Left colon (tissue), 2 donors: Measurements from ENCODE around the gene QDPR. TPM values are rescaled to one million over a fixed set of nuclear protein-coding genes. Genes with fewer than 3 reads are reported as not detected.

Source experiments
- ATAC-seq: fragments of 200-7000 bp; cut with Tn5 transposase; one replicate; pipeline ENCODE4 v1.9.1; 2020; ENCODE audit warnings: mild to moderate bottlenecking, moderate library complexity
- DNase-seq, 2 donors: peaks; one replicate each; pipeline ENCODE4 v3.0.0-alpha.2; 2020
- intact Hi-C, 2 donors: fragments of 100-400 bp; cut with DNase I in 1 of 2; cut with micrococcal nuclease in 1 of 2; formaldehyde crosslinking; loops; one replicate each; pipeline versions ENCODE4 v1.11.2 to v1.14.0; 2022; cut with DNase I, micrococcal nuclease
- total RNA-seq, 2 donors: library from RNA; stranded (reverse); fragmentation: NEBNext Ultra II Directional; extraction: Animal tissue kit (Norgen Biotek cat#: 25700); gene quantifications; one replicate each; pipeline ENCODE4 v1.2.1, GENCODE V29; 2021
- donor health status: DM: no; HTN: no; CAD: no.
- donor health status: DM: yes; HTN: yes; CAD: no.

Gene QDPR
- total RNA-seq, 2 donors from 2014 or later, result 16.9 to 23.7 TPM

GRCh38 chr4:17494258-17495190 is 17.4 kb downstream of the QDPR start:
- peak; percentile 45 for ATAC-seq
- intact Hi-C loops, result no loop called here
- no peak for DNase-seq

- no peak for DNase-seq
- intact Hi-C loops, result no loop called here
- ATAC-seq, result peak; percentile 44
Observed at GRCh38 chr4:17493619-17494018, 18.3 kb downstream of the QDPR start.

GRCh38 chr4:17492876-17493275 is 19.0 kb downstream of the QDPR start:
- ATAC-seq (no peak), DNase-seq (no peak)
- intact Hi-C loops, result no loop called here

GRCh38 chr4:17492058-17492741 is 19.7 kb downstream of the QDPR start:
- DNase-seq (peak in 1 of 2 donors; percentile 36), ATAC-seq (peak; percentile 47)
- intact Hi-C loops, result no loop called here

GRCh38 chr4:17491196-17491595 is 20.7 kb downstream of the QDPR start:
- intact Hi-C loops, result no loop called here
- DNase-seq (no peak), ATAC-seq (no peak)

GRCh38 chr4:17490575-17491059 is 21.3 kb downstream of the QDPR start:
- ATAC-seq, result peak; percentile 86
- intact Hi-C loops, result no loop called here
- DNase-seq, result peak in 1 of 2 donors; percentile 30

GRCh38 chr4:17489721-17490120 is 22.2 kb downstream of the QDPR start:
- intact Hi-C loops, result no loop called here
- no peak for DNase-seq
- ATAC-seq, result no peak

GRCh38 chr4:17489123-17489522 is 22.8 kb downstream of the QDPR start:
- intact Hi-C loops, result no loop called here
- DNase-seq (no peak), ATAC-seq (no peak)

GRCh38 chr4:17482716-17483115 is 29.2 kb downstream of the QDPR start:
- ATAC-seq (no peak), DNase-seq (no peak)
- intact Hi-C loops, result no loop called here

- DNase-seq (no peak), ATAC-seq (no peak)
- intact Hi-C loops, result no loop called here
Observed at GRCh38 chr4:17480955-17481354, 30.9 kb downstream of the QDPR start.

GRCh38 chr4:17480210-17480927 is 31.5 kb downstream of the QDPR start:
- intact Hi-C loops, result no loop called here
- ATAC-seq, result no peak
- no peak for DNase-seq

- intact Hi-C loops, result no loop called here
- ATAC-seq (no peak), DNase-seq (no peak)
Observed at GRCh38 chr4:17477774-17478472, 34.0 kb downstream of the QDPR start.

GRCh38 chr4:17476853-17477252 is 35.0 kb downstream of the QDPR start:
- ATAC-seq, result no peak
- intact Hi-C loops, result no loop called here
- no peak for DNase-seq

GRCh38 chr4:17475481-17475880 is 36.4 kb downstream of the QDPR start:
- ATAC-seq (no peak), DNase-seq (no peak)
- intact Hi-C loops, result no loop called here

GRCh38 chr4:17469931-17470674 is 41.8 kb downstream of the QDPR start:
- DNase-seq, result no peak
- intact Hi-C loops, result no loop called here

GRCh38 chr4:17468619-17469221 is 43.2 kb downstream of the QDPR start:
- intact Hi-C loops, result no loop called here
- DNase-seq (no peak), ATAC-seq (no peak)

More at GRCh38 chr4:17469931-17470674, 41.8 kb downstream of the QDPR start:
- ATAC-seq, result no peak

GRCh38 chr4:17463606-17464005 is 48.3 kb downstream of the QDPR start:
- ATAC-seq, result no peak
- intact Hi-C loops, result no loop called here
- no peak for DNase-seq
